SK-N-SH treated with all-trans-retinoic acid at 6 μM for 48 hours (cell line): ENCODE results near the gene ANKRD26.

Source experiments
- ATAC-seq: fragments of 200-7000 bp; cut with Tn5 transposase; 3 replicates; pipeline ENCODE4 v1.9.1; 2020; ENCODE audit warnings: mild to moderate bottlenecking, moderate library complexity
- ARNTL ChIP-seq: fragments of 450-650 bp; formaldehyde crosslinking; IDR thresholded peaks from 2 replicates; pipeline ENCODE4 v1.5.0; 2020; ENCODE audit warnings: low read depth, mild to moderate bottlenecking, moderate library complexity, borderline replicate concordance
- BACH2 ChIP-seq: fragments of 250-450 bp; sonication (Bioruptor Pico); IDR thresholded peaks from 2 replicates; pipeline ENCODE4 v1.9.0; 2021; ENCODE audit warnings: mild to moderate bottlenecking, borderline replicate concordance
- ESRRG ChIP-seq: fragments of 250-450 bp; sonication (Bioruptor Pico); IDR thresholded peaks from 2 replicates; pipeline ENCODE4 v1.6.1; 2021; ENCODE audit warnings: mild to moderate bottlenecking
- GLIS3 ChIP-seq: fragments of 250-450 bp; sonication (Bioruptor Pico); IDR thresholded peaks from 2 replicates; pipeline ENCODE4 v1.5.0; 2020; ENCODE audit warnings: mild to moderate bottlenecking, moderate library complexity
- ISL1 ChIP-seq: fragments of 250-450 bp; sonication (Bioruptor Pico); IDR thresholded peaks from 2 replicates; pipeline ENCODE4 v2.1.2; 2022; ENCODE audit warnings: mild to moderate bottlenecking, moderate library complexity
- OSR1 ChIP-seq: fragments of 250-450 bp; sonication (Bioruptor Pico); IDR thresholded peaks from 2 replicates; pipeline ENCODE4 v1.8.0; 2022; ENCODE audit warnings: moderate library complexity, mild to moderate bottlenecking, inconsistent platforms
- PPARA ChIP-seq: fragments of 250-450 bp; sonication (Bioruptor Pico); IDR thresholded peaks from 2 replicates; pipeline ENCODE4 v1.5.0; 2020; ENCODE audit warnings: mild to moderate bottlenecking, borderline replicate concordance
- RARB ChIP-seq: fragments of 250-450 bp; sonication (Bioruptor Pico); IDR thresholded peaks from 2 replicates; pipeline ENCODE4 v1.8.0; 2021; ENCODE audit warnings: mild to moderate bottlenecking, moderate library complexity
- SNAI2 ChIP-seq: fragments of 250-450 bp; sonication (Bioruptor Pico); IDR thresholded peaks from 2 replicates; pipeline ENCODE4 v1.5.0; 2020; ENCODE audit warnings: mild to moderate bottlenecking, moderate library complexity
- TCF4 ChIP-seq: fragments of 250-450 bp; sonication (Bioruptor Pico); IDR thresholded peaks from 2 replicates; pipeline ENCODE4 v1.8.0; 2021; ENCODE audit warnings: mild to moderate bottlenecking, moderate library complexity, borderline replicate concordance
- TOX ChIP-seq: fragments of 250-450 bp; sonication (Bioruptor Pico); IDR thresholded peaks from 2 replicates; pipeline ENCODE4 v1.8.0; 2021; ENCODE audit warnings: mild to moderate bottlenecking, moderate library complexity, borderline replicate concordance
- ZC3H10 ChIP-seq: fragments of 250-450 bp; sonication (Bioruptor Pico); IDR thresholded peaks from 2 replicates; pipeline ENCODE4 v1.5.1; 2021; ENCODE audit warnings: mild to moderate bottlenecking, moderate library complexity
- ZFP3 ChIP-seq: fragments of 250-450 bp; sonication (Bioruptor Pico); IDR thresholded peaks from 2 replicates; pipeline ENCODE4 v1.5.0; 2020; ENCODE audit warnings: mild to moderate bottlenecking, moderate library complexity
- ZFP30 ChIP-seq: fragments of 450-650 bp; formaldehyde crosslinking; IDR thresholded peaks from 2 replicates; pipeline ENCODE4 v1.5.0; 2022; ENCODE audit warnings: mild to moderate bottlenecking, moderate library complexity
- ZNF565 ChIP-seq: fragments of 450-650 bp; formaldehyde crosslinking; conservative IDR thresholded peaks from 2 replicates; pipeline ENCODE4 v1.5.0; 2020; ENCODE audit warnings: low read depth, mild to moderate bottlenecking, moderate library complexity
- ZNF70 ChIP-seq: fragments of 450-650 bp; formaldehyde crosslinking; IDR thresholded peaks from 2 replicates; pipeline ENCODE4 v1.5.0; 2020; ENCODE audit warnings: mild to moderate bottlenecking, moderate library complexity
- ZNF8 ChIP-seq: fragments of 450-650 bp; formaldehyde crosslinking; IDR thresholded peaks from 2 replicates; pipeline ENCODE4 v1.5.0; 2020; ENCODE audit warnings: mild to moderate bottlenecking, moderate library complexity
- TF ChIP-seq, protein P1 (sequence below): fragments of 250-450 bp; sonication (Bioruptor Pico); IDR thresholded peaks from 2 replicates; pipeline ENCODE4 v1.8.0; 2021; ENCODE audit warnings: low read depth, mild to moderate bottlenecking, moderate library complexity, borderline replicate concordance
- TF ChIP-seq, protein P2 (sequence below): fragments of 250-450 bp; sonication (Bioruptor Pico); IDR thresholded peaks from 2 replicates; pipeline ENCODE4 v1.8.0; 2020; ENCODE audit warnings: mild to moderate bottlenecking, moderate library complexity, borderline replicate concordance
- TF ChIP-seq, protein P3 (sequence below): fragments of 250-450 bp; sonication (Bioruptor Pico); IDR thresholded peaks from 2 replicates; pipeline ENCODE4 v1.5.1; 2020; ENCODE audit warnings: low read depth, mild to moderate bottlenecking, moderate library complexity
- TF ChIP-seq, protein P4 (sequence below): fragments of 250-450 bp; sonication (Bioruptor Pico); IDR thresholded peaks from 2 replicates; pipeline ENCODE4 v1.5.0; 2020; ENCODE audit warnings: mild to moderate bottlenecking, moderate library complexity
- TF ChIP-seq, protein P5 (sequence below): fragments of 250-450 bp; sonication (Bioruptor Pico); IDR thresholded peaks from 2 replicates; pipeline ENCODE4 v1.5.1; 2021; ENCODE audit warnings: mild to moderate bottlenecking, moderate library complexity

ANKRD26 gene

DNA sequence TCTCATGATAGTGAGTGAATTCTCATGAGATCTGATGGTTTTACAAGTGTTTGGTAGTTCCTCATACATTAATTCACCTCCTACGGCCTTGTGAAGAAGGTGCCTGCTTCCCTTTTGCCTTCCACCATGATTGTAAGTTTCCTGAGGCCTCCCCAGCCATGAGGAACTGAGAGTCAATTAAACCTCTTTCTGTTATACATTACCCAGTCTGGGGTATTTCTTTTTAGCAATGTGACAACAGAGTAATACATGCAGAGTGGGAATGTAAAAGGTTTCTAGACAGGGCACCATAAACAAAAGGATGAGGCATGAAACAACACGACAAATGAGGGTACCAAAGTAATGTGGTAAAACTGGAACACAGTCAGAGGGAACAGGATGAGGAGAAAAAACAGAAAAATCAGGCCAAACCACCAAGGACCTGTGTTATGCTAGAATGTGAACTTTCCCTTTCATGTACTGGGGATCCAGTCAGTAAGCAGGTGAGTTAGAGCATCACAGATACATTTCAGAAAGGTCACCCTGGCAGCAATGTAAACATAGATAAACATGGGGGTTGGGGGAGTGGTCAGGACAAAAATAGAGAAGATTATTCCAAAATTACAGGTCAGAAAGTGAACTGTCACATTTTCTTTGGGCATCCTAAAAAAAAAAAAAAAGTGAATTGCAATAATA lies 31.9 kb downstream of the ANKRD26 start:
- TF ChIP-seq ARNTL (CRISPR knock-in tag) (no peak), BACH2 (CRISPR knock-in tag) (no peak), ESRRG (CRISPR knock-in tag) (no peak), ZFP3 (CRISPR knock-in tag) (no peak), SNAI2 (CRISPR knock-in tag) (no peak), ZNF8 (no peak), RARB (no peak), ZFP30 (no peak), TCF4 (CRISPR knock-in tag) (no peak), ZC3H10 (CRISPR knock-in tag) (no peak), ISL1 (CRISPR knock-in tag) (no peak), PPARA (CRISPR knock-in tag) (no peak), TOX (CRISPR knock-in tag) (no peak), ZNF70 (CRISPR knock-in tag) (no peak), ZNF565 (CRISPR knock-in tag) (no peak)
- TF ChIP-seq, protein P1, sequence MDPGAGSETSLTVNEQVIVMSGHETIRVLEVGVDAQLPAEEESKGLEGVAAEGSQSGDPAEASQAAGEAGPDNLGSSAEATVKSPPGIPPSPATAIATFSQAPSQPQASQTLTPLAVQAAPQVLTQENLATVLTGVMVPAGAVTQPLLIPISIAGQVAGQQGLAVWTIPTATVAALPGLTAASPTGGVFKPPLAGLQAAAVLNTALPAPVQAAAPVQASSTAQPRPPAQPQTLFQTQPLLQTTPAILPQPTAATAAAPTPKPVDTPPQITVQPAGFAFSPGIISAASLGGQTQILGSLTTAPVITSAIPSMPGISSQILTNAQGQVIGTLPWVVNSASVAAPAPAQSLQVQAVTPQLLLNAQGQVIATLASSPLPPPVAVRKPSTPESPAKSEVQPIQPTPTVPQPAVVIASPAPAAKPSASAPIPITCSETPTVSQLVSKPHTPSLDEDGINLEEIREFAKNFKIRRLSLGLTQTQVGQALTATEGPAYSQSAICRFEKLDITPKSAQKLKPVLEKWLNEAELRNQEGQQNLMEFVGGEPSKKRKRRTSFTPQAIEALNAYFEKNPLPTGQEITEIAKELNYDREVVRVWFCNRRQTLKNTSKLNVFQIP (CRISPR knock-in tag) = no peak
- TF ChIP-seq, protein P2, sequence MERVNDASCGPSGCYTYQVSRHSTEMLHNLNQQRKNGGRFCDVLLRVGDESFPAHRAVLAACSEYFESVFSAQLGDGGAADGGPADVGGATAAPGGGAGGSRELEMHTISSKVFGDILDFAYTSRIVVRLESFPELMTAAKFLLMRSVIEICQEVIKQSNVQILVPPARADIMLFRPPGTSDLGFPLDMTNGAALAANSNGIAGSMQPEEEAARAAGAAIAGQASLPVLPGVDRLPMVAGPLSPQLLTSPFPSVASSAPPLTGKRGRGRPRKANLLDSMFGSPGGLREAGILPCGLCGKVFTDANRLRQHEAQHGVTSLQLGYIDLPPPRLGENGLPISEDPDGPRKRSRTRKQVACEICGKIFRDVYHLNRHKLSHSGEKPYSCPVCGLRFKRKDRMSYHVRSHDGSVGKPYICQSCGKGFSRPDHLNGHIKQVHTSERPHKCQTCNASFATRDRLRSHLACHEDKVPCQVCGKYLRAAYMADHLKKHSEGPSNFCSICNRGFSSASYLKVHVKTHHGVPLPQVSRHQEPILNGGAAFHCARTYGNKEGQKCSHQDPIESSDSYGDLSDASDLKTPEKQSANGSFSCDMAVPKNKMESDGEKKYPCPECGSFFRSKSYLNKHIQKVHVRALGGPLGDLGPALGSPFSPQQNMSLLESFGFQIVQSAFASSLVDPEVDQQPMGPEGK = no peak
- TF ChIP-seq, protein P3, sequence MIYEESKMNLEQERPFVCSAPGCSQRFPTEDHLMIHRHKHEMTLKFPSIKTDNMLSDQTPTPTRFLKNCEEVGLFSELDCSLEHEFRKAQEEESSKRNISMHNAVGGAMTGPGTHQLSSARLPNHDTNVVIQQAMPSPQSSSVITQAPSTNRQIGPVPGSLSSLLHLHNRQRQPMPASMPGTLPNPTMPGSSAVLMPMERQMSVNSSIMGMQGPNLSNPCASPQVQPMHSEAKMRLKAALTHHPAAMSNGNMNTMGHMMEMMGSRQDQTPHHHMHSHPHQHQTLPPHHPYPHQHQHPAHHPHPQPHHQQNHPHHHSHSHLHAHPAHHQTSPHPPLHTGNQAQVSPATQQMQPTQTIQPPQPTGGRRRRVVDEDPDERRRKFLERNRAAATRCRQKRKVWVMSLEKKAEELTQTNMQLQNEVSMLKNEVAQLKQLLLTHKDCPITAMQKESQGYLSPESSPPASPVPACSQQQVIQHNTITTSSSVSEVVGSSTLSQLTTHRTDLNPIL (CRISPR knock-in tag) = no peak
- TF ChIP-seq, protein P4, sequence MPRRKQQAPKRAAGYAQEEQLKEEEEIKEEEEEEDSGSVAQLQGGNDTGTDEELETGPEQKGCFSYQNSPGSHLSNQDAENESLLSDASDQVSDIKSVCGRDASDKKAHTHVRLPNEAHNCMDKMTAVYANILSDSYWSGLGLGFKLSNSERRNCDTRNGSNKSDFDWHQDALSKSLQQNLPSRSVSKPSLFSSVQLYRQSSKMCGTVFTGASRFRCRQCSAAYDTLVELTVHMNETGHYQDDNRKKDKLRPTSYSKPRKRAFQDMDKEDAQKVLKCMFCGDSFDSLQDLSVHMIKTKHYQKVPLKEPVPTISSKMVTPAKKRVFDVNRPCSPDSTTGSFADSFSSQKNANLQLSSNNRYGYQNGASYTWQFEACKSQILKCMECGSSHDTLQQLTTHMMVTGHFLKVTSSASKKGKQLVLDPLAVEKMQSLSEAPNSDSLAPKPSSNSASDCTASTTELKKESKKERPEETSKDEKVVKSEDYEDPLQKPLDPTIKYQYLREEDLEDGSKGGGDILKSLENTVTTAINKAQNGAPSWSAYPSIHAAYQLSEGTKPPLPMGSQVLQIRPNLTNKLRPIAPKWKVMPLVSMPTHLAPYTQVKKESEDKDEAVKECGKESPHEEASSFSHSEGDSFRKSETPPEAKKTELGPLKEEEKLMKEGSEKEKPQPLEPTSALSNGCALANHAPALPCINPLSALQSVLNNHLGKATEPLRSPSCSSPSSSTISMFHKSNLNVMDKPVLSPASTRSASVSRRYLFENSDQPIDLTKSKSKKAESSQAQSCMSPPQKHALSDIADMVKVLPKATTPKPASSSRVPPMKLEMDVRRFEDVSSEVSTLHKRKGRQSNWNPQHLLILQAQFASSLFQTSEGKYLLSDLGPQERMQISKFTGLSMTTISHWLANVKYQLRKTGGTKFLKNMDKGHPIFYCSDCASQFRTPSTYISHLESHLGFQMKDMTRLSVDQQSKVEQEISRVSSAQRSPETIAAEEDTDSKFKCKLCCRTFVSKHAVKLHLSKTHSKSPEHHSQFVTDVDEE = no peak
- TF ChIP-seq, protein P5, sequence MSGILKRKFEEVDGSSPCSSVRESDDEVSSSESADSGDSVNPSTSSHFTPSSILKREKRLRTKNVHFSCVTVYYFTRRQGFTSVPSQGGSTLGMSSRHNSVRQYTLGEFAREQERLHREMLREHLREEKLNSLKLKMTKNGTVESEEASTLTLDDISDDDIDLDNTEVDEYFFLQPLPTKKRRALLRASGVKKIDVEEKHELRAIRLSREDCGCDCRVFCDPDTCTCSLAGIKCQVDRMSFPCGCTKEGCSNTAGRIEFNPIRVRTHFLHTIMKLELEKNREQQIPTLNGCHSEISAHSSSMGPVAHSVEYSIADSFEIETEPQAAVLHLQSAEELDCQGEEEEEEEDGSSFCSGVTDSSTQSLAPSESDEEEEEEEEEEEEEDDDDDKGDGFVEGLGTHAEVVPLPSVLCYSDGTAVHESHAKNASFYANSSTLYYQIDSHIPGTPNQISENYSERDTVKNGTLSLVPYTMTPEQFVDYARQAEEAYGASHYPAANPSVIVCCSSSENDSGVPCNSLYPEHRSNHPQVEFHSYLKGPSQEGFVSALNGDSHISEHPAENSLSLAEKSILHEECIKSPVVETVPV = no peak
- no peak for ATAC-seq

DNA sequence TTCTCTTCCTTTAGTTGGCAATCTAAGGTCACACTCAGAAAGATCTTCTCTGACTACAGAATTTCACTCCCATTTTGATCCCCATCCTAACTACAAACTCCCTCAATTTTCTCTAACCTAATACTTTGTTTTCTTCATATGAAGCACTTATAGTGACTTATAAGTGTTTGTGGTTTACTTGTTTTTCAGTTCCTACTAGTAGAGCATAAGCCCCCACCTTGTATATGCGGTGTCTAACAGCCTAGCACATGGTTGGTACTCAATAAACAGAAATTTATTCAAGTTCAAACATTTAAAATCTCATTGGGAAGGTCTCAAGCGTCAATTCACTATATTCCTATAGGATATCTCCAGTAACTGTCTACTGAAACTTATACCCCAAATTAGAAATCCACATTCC lies 35.2 kb downstream of the ANKRD26 start:
- ATAC-seq = no peak

DNA sequence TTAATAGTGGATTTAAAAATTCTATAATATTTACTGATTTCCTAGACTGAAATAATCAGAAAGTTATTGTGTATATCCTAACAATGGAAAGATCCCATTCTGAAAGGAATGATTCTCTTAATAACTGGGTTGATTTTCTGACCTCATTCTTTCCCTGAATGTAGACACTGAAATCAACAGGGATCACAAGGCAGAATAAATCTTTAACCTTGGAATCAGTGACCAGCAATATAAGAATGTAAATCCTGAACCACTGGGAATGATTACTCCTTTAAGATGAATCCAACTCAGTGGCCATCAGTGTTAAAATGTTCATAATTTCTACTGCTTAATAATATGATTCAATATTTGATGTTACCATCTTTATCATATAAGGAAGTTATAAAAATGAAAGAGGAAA lies 47.6 kb downstream of the ANKRD26 start:
- ATAC-seq = no peak
- TF ChIP-seq GLIS3 (CRISPR knock-in tag) = no peak
- TF ChIP-seq, protein P3 (CRISPR knock-in tag) = no peak
- no peak for TF ChIP-seq TCF4 (CRISPR knock-in tag)
- TF ChIP-seq ZC3H10 (CRISPR knock-in tag) = no peak
- TF ChIP-seq TOX (CRISPR knock-in tag) = no peak
- TF ChIP-seq OSR1 (CRISPR knock-in tag) = no peak
- TF ChIP-seq, protein P1 (CRISPR knock-in tag) = no peak
- TF ChIP-seq ZNF565 (CRISPR knock-in tag) = no peak
- TF ChIP-seq RARB = no peak
- TF ChIP-seq, protein P4 = no peak

More for the DNA sequence above, 35.2 kb downstream of the ANKRD26 start:
- TF ChIP-seq RARB (no peak), PPARA (CRISPR knock-in tag) (no peak)
